ENCODE measurements around the gene UGP2. TPM values are rescaled to one million over a fixed set of nuclear protein-coding genes. Genes with fewer than 3 reads are reported as not detected.

The UGP2 gene
- total and polyA plus RNA-seq, 2 of the 4 experiments (the other 2 are of a cell fraction) = 45.0 to 58.8 TPM

DNA sequence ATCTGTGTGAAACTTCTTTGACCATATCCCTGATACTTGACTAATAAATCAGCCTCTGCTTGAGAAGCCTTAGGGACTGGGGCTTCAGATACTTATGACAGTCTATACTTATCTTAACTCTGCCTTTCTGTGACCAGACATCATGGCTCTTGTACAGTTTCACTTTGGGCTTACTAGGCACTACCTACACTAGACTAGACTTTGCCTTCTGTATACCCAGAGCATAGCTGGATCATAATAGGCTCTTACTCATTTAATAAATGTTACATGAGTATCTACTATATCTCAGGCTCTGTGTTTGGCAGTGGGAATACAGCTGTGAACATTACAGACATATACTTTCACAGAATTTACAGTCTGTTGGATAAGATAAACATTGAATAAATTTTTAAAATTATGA lies 9.0 kb downstream of the UGP2 start:
- no peak for DNase-seq
- no peaks in the 10 kb centered on the region for H3K27me3 ChIP-seq (ENCODE audit: control insufficient read depth, insufficient read depth, low read length)
- H3K79me1 ChIP-seq (ENCODE audit: low read depth in 1 of 2, low read length in 2 of 2) = peaks cover 19 to 54% of the 10 kb centered on the region in 2 experiments
- ATAC-seq (ENCODE audit: low read depth) = no peak; the same call in 1 of the 2 replicates
- H3K56ac ChIP-seq (ENCODE audit: extremely low read depth, insufficient read depth, low read length) = no peak overlapping the region
- ChIA-PET CTCF (interaction anchor here (0.8 kb wide), 1 partner anchor 184 kb away, joined by 3 read pairs; no protein-coding TSS in a partner anchor), POLR2A (ENCODE audit: unreplicated experiment) (no interaction called here)
- no peak overlapping the region for H3K4me3 ChIP-seq (ENCODE audit: insufficient read depth, low read depth, low read length)
- BruUV-seq (replicated peaks) = no TSS peak
- intact Hi-C loops (cut with micrococcal nuclease) = no loop called here
- no peak overlapping the region for H4K5ac ChIP-seq (ENCODE audit: low read depth, low read length)
- H2BK120ac ChIP-seq (ENCODE audit: low read depth, low read length) = no peak overlapping the region
- 0 out of 2 replicates have a peak, but pooled peaks cover 1% of the 10 kb centered on the region for H3K36me3 ChIP-seq (ENCODE audit: control insufficient read depth, insufficient read depth, low read length)
- no peak overlapping the region; the same call in 2 of the 3 replicates for H2BK15ac ChIP-seq (ENCODE audit: low read depth, low read length)
- H3K9ac ChIP-seq (ENCODE audit: low read depth, low read length) = no peak overlapping the region
- peaks cover 39% of the 10 kb centered on the region; the same call in 1 of the 2 replicates for H4K20me1 ChIP-seq (ENCODE audit: insufficient read depth, low read length)
- H3K9me1 ChIP-seq (ENCODE audit: insufficient read depth, low read length) = no peaks in the 10 kb centered on the region; the same call in 1 of the 2 replicates
- H3K18ac ChIP-seq (ENCODE audit: low read depth, low read length) = no peak overlapping the region
- peaks cover 13% of the 10 kb centered on the region for H3K4me1 ChIP-seq (ENCODE audit: control insufficient read depth, insufficient read depth, low read length)
- H4K91ac ChIP-seq (ENCODE audit: insufficient read depth, low read depth, low read length) = no peak overlapping the region
- dilution Hi-C loops (cut with HindIII; ENCODE audit: low sequenced_read_pairs, unreplicated experiment) = loop anchor here (25.0 kb wide), 1 partner anchor 163 kb away; no protein-coding TSS in a partner anchor
- H3K23ac ChIP-seq (ENCODE audit: low read depth, low read length) = no peak overlapping the region
- no peak overlapping the region for H3K4me2 ChIP-seq (ENCODE audit: low read depth, low read length)
- H4K8ac ChIP-seq (ENCODE audit: low read depth in 2 of 2, low read length in 2 of 2) = no peak overlapping the region
- no peak overlapping the region for H2BK5ac ChIP-seq (ENCODE audit: low read depth, low read length, poor library complexity, severe bottlenecking)
- no peak overlapping the region for H3K27ac ChIP-seq (ENCODE audit: insufficient read depth, low read length)
- TF ChIP-seq NFE2L2 (IDR thresholded peaks at IDR 0.05; ENCODE audit: low read depth, low read length) (no peak), RFX5 (IDR thresholded peaks at IDR 0.05; ENCODE audit: low read depth, low read length) (no peak), SMC3 (IDR thresholded peaks at IDR 0.05; ENCODE audit: low read depth, low read length) (no peak), RAD21 (IDR thresholded peaks at IDR 0.05; ENCODE audit: low read length) (no peak), USF2 (IDR thresholded peaks at IDR 0.05; ENCODE audit: low read depth, low read length) (no peak), CTCF (conservative IDR thresholded peaks at IDR 0.05; ENCODE audit: low read depth, low read length) (no peak), CEBPB (IDR thresholded peaks at IDR 0.05; ENCODE audit: low read depth, low read length) (no peak), CHD1 (IDR thresholded peaks at IDR 0.05; ENCODE audit: low read depth, low read length) (no peak), MAFK (IDR thresholded peaks at IDR 0.05; ENCODE audit: low read depth, low read length) (no peak), RCOR1 (IDR thresholded peaks at IDR 0.05; ENCODE audit: insufficient replicate concordance, low read length) (no peak), MXI1 (IDR thresholded peaks at IDR 0.05; ENCODE audit: borderline replicate concordance, low read depth, low read length) (no peak), ELK1 (IDR thresholded peaks at IDR 0.05; ENCODE audit: borderline replicate concordance, low read depth, low read length) (no peak), POLR2A (IDR thresholded peaks at IDR 0.05; ENCODE audit: low read depth, low read length) (no peak), FOS (IDR thresholded peaks at IDR 0.05; ENCODE audit: low read depth, low read length) (no peak), BHLHE40 (IDR thresholded peaks at IDR 0.05; ENCODE audit: low read depth, low read length) (no peak), MAZ (IDR thresholded peaks at IDR 0.05; ENCODE audit: borderline replicate concordance, low read depth, low read length) (no peak)
- no peak overlapping the region; the same call in 1 of the 2 replicates for H3K14ac ChIP-seq (replicated peaks; ENCODE audit: low read depth, low read length)
- in situ Hi-C loops (cut with MboI; ENCODE audit: low sequenced_read_pairs) = loop anchor here (10.0 kb wide), 2 partner anchors 156 to 246 kb away; no protein-coding TSS in a partner anchor
- no peak overlapping the region for H2AFZ ChIP-seq (replicated peaks; ENCODE audit: low read length, poor library complexity)
- H3K9me3 ChIP-seq (ENCODE audit: control insufficient read depth, insufficient read depth, low read length) = no peaks in the 10 kb centered on the region
- no peak overlapping the region for H2AK9ac ChIP-seq (replicated peaks; ENCODE audit: low read depth, low read length, poor library complexity)
- H3K4ac ChIP-seq (ENCODE audit: low read depth, low read length) = no peak overlapping the region
- no peak overlapping the region for H2BK20ac ChIP-seq (ENCODE audit: low read depth, low read length)
- H2AK5ac ChIP-seq (ENCODE audit: low read depth, low read length) = no peak overlapping the region
